GM23338 (cell line): Measurements from ENCODE around the gene ADAMTSL2. TPM values are rescaled to one million over a fixed set of nuclear protein-coding genes. Genes with fewer than 3 reads are reported as not detected.

Source experiments
- ATAC-seq: fragments of 200-7000 bp; cut with Tn5 transposase; 3 replicates; pipeline ENCODE4 v1.9.1; 2020
- DNase-seq: peaks from one replicate; pipeline ENCODE4 v3.0.0-alpha.2; 2015; ENCODE audit warnings: low spot score
- H2AFZ ChIP-seq: fragments of 200-600 bp; sonication (generic); 2 replicates; pipeline ENCODE4 v1.8.0; 2016; ENCODE audit warnings: antibody characterized with exemption, mild to moderate bottlenecking, moderate library complexity
- H3F3A ChIP-seq: fragments of 200-600 bp; sonication (generic); replicated peaks from 2 replicates; pipeline ENCODE4 v1.8.0; 2017; ENCODE audit warnings: antibody characterized with exemption, mixed run types, low read depth
- H3K27ac ChIP-seq: fragments of 200-600 bp; sonication (generic); 2 replicates; pipeline ENCODE4 v1.6.1; 2016; ENCODE audit warnings: low read depth
- H3K27me3 ChIP-seq: fragments of 200-600 bp; sonication (generic); 2 replicates; pipeline ENCODE4 v1.8.0; 2016; ENCODE audit warnings: mild to moderate bottlenecking, mixed run types, moderate library complexity; ENCODE audit not compliant: insufficient read depth
- H3K36me3 ChIP-seq: fragments of 200-600 bp; sonication (generic); 2 replicates; pipeline ENCODE4 v1.8.0; 2016; ENCODE audit warnings: mild to moderate bottlenecking; ENCODE audit not compliant: insufficient read depth
- H3K4me1 ChIP-seq: fragments of 200-600 bp; sonication (generic); 2 replicates; pipeline ENCODE4 v1.8.0; 2016; ENCODE audit warnings: mild to moderate bottlenecking, moderate library complexity; ENCODE audit not compliant: insufficient read depth
- H3K4me2 ChIP-seq: fragments of 200-600 bp; sonication (generic); 2 replicates; pipeline ENCODE4 v1.7.1; 2017; ENCODE audit warnings: mixed run types
- H3K4me3 ChIP-seq: fragments of 200-600 bp; sonication (generic); 2 replicates; pipeline ENCODE4 v1.6.1; 2016; ENCODE audit warnings: mixed run types
- H3K79me2 ChIP-seq: fragments of 200-600 bp; sonication (generic); replicated peaks from 2 replicates; pipeline ENCODE4 v1.8.0; 2017; ENCODE audit warnings: mild to moderate bottlenecking; ENCODE audit not compliant: insufficient read depth
- H3K9me2 ChIP-seq: fragments of 200-600 bp; sonication (generic); 2 replicates; pipeline ENCODE4 v1.8.0; 2017; ENCODE audit not compliant: insufficient read depth
- H4K20me1 ChIP-seq: fragments of 200-600 bp; sonication (generic); replicated peaks from 2 replicates; pipeline ENCODE4 v1.8.0; 2017; ENCODE audit warnings: mild to moderate bottlenecking; ENCODE audit not compliant: insufficient read depth
- H3K27ac Mint-ChIP-seq: 2 replicates; pipeline ENCODE4 v1.8.0; 2020; ENCODE audit warnings: inconsistent platforms, mild to moderate bottlenecking, moderate library complexity, mixed read lengths
- H3K27me3 Mint-ChIP-seq: 3 replicates; pipeline ENCODE4 v1.8.0; 2022; ENCODE audit warnings: low read depth, mild to moderate bottlenecking, moderate library complexity, mixed read lengths, inconsistent platforms; ENCODE audit not compliant: insufficient read depth, poor library complexity
- H3K36me3 Mint-ChIP-seq: 3 replicates; pipeline ENCODE4 v1.8.0; 2021; ENCODE audit warnings: low read depth, mild to moderate bottlenecking, inconsistent platforms, moderate library complexity, mixed read lengths
- H3K4me1 Mint-ChIP-seq: 3 replicates; pipeline ENCODE4 v1.8.0; 2020; ENCODE audit warnings: mild to moderate bottlenecking, inconsistent platforms, mixed read lengths
- H3K4me3 Mint-ChIP-seq: 3 replicates; pipeline ENCODE4 v1.8.0; 2021; ENCODE audit warnings: moderate library complexity, mild to moderate bottlenecking, inconsistent platforms, mixed read lengths
- H3K9me3 Mint-ChIP-seq: 3 replicates; pipeline ENCODE4 v1.8.0; 2020; ENCODE audit warnings: moderate library complexity, mild to moderate bottlenecking, inconsistent platforms, mixed read lengths
- CREB1 ChIP-seq: fragments of 250-450 bp; sonication (Bioruptor Pico); IDR thresholded peaks from 2 replicates; pipeline ENCODE4 v1.5.0; 2020; ENCODE audit warnings: low read depth, mild to moderate bottlenecking, moderate library complexity
- EZH2phosphoT487 ChIP-seq: fragments of 200-600 bp; sonication (generic); IDR thresholded peaks from one replicate; pipeline ENCODE4 v1.8.1; 2018; ENCODE audit warnings: antibody characterized with exemption; ENCODE audit not compliant: unreplicated experiment
- NANOG ChIP-seq: IDR thresholded peaks from 2 replicates; pipeline ENCODE4 v1.6.1; 2016; ENCODE audit warnings: antibody characterized with exemption, borderline replicate concordance
- POLR2AphosphoS5 ChIP-seq: IDR thresholded peaks from 2 replicates; pipeline ENCODE4 v1.6.1; 2016; ENCODE audit warnings: antibody characterized with exemption, low read depth
- ZNF114 ChIP-seq: fragments of 250-450 bp; sonication (Bioruptor Pico); IDR thresholded peaks from 2 replicates; pipeline ENCODE4 v1.5.0; 2020; ENCODE audit warnings: mild to moderate bottlenecking, moderate library complexity
- ZNF331 ChIP-seq: fragments of 250-450 bp; sonication (Bioruptor Pico); IDR thresholded peaks from 2 replicates; pipeline ENCODE4 v1.5.0; 2020; ENCODE audit warnings: low read depth, mild to moderate bottlenecking, moderate library complexity
- polyA plus RNA-seq: library from polyadenylated mRNA; unstranded; fragments of >200 nt; fragmentation: Nextera tagmentation; extraction: Ambion mirVana; gene quantifications from 2 replicates; pipeline ENCODE4 v1.2.1, GENCODE V29; 2016
- total RNA-seq: library from RNA; depleted of rRNA; stranded (reverse); fragments of >200 nt; shearing (Covaris generic); gene quantifications from 2 replicates; pipeline ENCODE4 v1.2.3, GENCODE V29; 2014

The ADAMTSL2 gene
- total and polyA plus RNA-seq, 2 experiments from 2014 or later: 0.15 to 0.66 TPM

- Mint-ChIP-seq H3K36me3 (no peaks in the 10 kb centered on the region; the same call in 2 of the 3 replicates), H3K4me3 (no peak overlapping the region), H3K9me3 (no peaks in the 10 kb centered on the region; the same call in 2 of the 3 replicates), H3K4me1 (peaks cover 18% of the 10 kb centered on the region), H3K27ac (no peak overlapping the region), H3K27me3 (peaks cover 5% of the 10 kb centered on the region)
- TF ChIP-seq CREB1 (CRISPR knock-in tag): no peak
- Histone ChIP-seq H3K4me2 (no peak overlapping the region), H3K9me2 (no peaks in the 10 kb centered on the region), H3K4me1 (peaks cover 10% of the 10 kb centered on the region), H3K4me3 (no peak overlapping the region), H3F3A (no peaks in the 10 kb centered on the region), H3K27me3 (no peaks in the 10 kb centered on the region), H3K27ac (no peak overlapping the region), H2AFZ (no peak overlapping the region), H3K36me3 (no peaks in the 10 kb centered on the region), H4K20me1 (no peaks in the 10 kb centered on the region), H3K79me2 (no peaks in the 10 kb centered on the region)
- no peak for ATAC-seq
- DNase-seq: no peak
Measured at GRCh38 chr9:133521122-133522072, 13.1 kb upstream of the ADAMTSL2 start.

GRCh38 chr9:133522073-133522910 is 12.2 kb upstream of the ADAMTSL2 start:
- no peak overlapping the region for H3K4me3 Mint-ChIP-seq
- DNase-seq: no peak
- Histone ChIP-seq H2AFZ (no peak overlapping the region), H4K20me1 (no peaks in the 10 kb centered on the region), H3K4me2 (no peak overlapping the region), H3K27ac (no peak overlapping the region), H3K4me1 (peaks cover 19% of the 10 kb centered on the region), H3K79me2 (no peaks in the 10 kb centered on the region), H3K4me3 (no peak overlapping the region), H3K36me3 (no peaks in the 10 kb centered on the region), H3K27me3 (no peaks in the 10 kb centered on the region), H3K9me2 (no peaks in the 10 kb centered on the region), H3F3A (no peaks in the 10 kb centered on the region)
- peaks cover 14% of the 10 kb centered on the region for H3K27me3 Mint-ChIP-seq
- TF ChIP-seq ZNF331 (no peak), ZNF114 (CRISPR knock-in tag) (no peak)
- no peaks in the 10 kb centered on the region; the same call in 2 of the 3 replicates for H3K36me3 Mint-ChIP-seq
- no peak for ATAC-seq
- no peaks in the 10 kb centered on the region; the same call in 2 of the 3 replicates for H3K9me3 Mint-ChIP-seq
- H3K4me1 Mint-ChIP-seq: peaks cover 27% of the 10 kb centered on the region
- H3K27ac Mint-ChIP-seq: no peak overlapping the region

GRCh38 chr9:133523106-133523505 is 11.4 kb upstream of the ADAMTSL2 start:
- Histone ChIP-seq H3K27ac (no peak overlapping the region), H4K20me1 (no peaks in the 10 kb centered on the region), H3K79me2 (no peaks in the 10 kb centered on the region), H3K4me1 (peaks cover 27% of the 10 kb centered on the region), H2AFZ (no peak overlapping the region), H3K36me3 (no peaks in the 10 kb centered on the region), H3K27me3 (no peaks in the 10 kb centered on the region), H3K4me2 (no peak overlapping the region), H3F3A (no peaks in the 10 kb centered on the region), H3K9me2 (no peaks in the 10 kb centered on the region), H3K4me3 (no peak overlapping the region)
- Mint-ChIP-seq H3K27ac (no peak overlapping the region), H3K4me1 (peaks cover 35% of the 10 kb centered on the region), H3K27me3 (peaks cover 16% of the 10 kb centered on the region), H3K36me3 (no peaks in the 10 kb centered on the region; the same call in 2 of the 3 replicates), H3K9me3 (no peaks in the 10 kb centered on the region; the same call in 2 of the 3 replicates), H3K4me3 (no peak overlapping the region)
- DNase-seq (no peak), ATAC-seq (no peak)
- TF ChIP-seq ZNF331 (no peak), EZH2phosphoT487 (no peak), CREB1 (CRISPR knock-in tag) (no peak), ZNF114 (CRISPR knock-in tag) (no peak), POLR2AphosphoS5 (no peak), NANOG (no peak)
